Left lobe of liver (tissue), 2 donors: ENCODE measurements around the gene ZNF784. TPM values are rescaled to one million over a fixed set of nuclear protein-coding genes. Genes with fewer than 3 reads are reported as not detected.
A peak's percentile ranks its signal among the peaks of the same experiment; 100 is the strongest.

Experiments used
- ATAC-seq: fragments of 200-7000 bp; cut with Tn5 transposase; one replicate; pipeline ENCODE4 v1.9.1; 2020; ENCODE audit warnings: mild to moderate bottlenecking, moderate library complexity
- DNase-seq: peaks from one replicate; pipeline ENCODE4 v3.0.0-alpha.2; 2020; ENCODE audit warnings: low spot score
- total RNA-seq: library from RNA; stranded (reverse); gene quantifications from one replicate; pipeline ENCODE4 v1.2.1, GENCODE V29; 2021
- donor health status: DM: no; HTN: no; CAD: no; lungs with moderate emphysema.
- donor health status: DM: no; HTN: yes; CAD: no.

ZNF784 gene
- total RNA-seq, 1 donor from 2014 or later = 5.3 TPM

DNA sequence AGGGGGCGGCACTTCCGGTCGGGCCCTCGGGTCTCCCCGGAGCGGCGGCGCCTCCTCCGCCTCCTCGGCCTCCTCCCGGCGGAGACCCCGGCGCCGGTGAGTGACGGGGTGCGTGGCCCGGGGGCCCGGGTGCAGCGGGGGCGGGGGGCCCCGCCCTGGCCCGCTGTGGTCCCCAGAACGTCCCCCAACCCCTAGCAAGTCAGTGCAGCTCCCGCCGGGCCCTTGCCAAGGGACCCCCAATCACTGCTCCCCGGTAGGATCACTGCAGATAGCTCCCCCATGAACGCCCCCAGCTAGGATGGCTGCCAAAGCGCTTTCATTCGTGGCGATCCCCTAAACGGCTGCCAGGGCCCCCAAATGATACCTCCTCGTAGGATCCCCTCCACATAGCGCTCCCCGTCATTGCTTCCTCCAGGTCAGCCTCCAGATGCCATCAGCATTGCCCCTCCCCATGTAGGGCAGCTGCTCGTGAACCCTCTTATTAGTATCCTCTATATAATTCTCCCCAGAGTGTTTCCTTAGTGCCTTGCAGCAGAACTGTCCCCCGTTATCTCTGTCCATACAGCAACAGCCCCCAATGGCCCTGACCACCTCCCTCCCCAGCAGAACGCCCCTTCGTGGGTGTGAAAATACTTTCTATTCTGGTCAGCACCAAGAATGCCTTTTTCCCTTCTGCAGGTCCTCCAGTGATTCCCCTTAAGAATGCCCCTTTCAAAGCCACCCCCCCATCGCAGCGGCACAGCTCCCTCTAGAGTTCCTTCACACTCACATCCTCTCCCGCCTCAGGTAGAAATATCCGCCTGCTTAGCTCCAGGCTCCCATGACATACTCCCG is 18.5 kb downstream of the ZNF784 start, which contains the start of gene ZNF865:
Gene ZNF865, plus strand, starts transcription at position 11 of the 834 bp plus-strand sequence. CDS start 7,972 bp downstream, outside the sequence.
- peak; percentile 65 for ATAC-seq
- DNase-seq = peak; percentile 69

DNA sequence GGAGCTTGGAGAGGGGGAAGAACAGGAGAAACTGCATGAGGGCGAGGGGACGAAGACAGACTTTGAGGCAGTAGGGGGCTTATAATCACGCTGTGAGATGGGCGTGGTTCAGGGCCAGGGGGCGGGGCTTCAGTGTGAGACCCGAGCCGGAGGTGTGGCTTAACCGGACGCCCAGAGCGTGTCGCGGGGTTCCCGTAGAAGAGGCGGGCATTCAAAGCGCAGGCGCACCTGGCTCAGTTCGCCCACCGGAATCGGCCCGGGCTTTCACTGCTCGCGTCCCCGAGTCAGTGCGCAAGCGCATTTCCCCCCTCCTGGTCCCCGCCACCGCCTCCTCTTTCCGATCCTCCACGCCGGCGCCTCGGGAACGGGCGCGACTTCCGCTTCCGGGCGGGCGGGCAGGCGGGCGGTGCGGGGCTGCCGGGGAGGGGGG is 19.1 kb downstream of the ZNF784 start:
- ATAC-seq (peak; percentile 85), DNase-seq (peak; percentile 97)

DNA sequence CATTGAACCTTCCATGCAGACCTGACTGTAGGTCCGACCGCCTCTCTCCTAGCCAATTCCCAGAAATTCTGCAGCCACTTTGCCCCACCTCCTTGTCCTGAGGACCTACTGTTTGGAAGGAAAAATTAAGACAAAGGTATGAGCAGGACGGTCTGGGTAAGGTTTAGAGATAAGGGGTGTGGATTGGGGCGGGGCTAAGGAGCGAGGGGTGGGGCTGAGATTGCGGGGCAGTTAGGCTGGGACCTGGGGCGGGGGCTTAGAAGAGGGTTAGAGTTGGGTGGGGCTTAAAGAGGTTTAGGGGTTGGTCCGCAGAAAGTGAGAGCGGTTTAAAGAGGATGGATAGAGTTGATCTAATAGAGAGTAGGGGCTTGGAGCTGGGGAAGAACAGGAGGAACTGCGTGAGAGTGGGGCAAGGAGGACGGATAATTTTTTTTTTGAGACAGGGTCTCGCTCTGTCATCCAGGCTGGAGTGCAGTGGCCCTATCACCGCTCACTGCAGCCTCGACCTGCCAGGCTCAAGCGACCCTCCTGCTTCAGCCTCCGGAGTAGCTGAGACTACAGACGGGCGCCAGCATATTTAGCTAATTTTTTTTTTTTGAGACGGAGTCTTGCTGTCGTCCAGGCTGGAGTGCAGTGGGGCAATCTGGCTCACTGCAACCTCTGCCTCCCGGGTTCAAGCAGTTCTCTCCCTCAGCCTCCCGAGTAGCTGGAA is 20.6 kb downstream of the ZNF784 start:
- ATAC-seq = no peak

DNA sequence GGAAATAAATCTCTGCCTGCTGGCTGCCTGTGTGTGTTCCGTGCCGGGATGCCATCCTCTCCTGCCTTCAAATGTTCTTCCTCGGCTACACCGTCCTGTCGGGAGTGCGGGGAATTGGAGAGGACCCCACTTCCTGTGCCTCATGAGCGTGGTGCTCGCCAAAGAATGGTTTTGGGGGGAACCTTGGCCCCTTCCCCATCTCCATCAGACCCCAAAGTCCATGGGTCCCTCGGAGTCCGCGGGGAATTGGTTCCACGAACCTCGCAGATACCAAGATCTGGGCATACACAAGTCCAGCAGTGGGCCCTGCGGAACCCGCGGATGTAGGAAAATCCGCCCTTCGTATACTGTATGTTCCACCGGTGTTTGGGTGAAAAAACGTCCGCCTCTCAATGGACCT is 21.3 kb downstream of the ZNF784 start:
- ATAC-seq = no peak
- DNase-seq = no peak

More for the DNA sequence above, 20.6 kb downstream of the ZNF784 start:
- DNase-seq = no peak

DNA sequence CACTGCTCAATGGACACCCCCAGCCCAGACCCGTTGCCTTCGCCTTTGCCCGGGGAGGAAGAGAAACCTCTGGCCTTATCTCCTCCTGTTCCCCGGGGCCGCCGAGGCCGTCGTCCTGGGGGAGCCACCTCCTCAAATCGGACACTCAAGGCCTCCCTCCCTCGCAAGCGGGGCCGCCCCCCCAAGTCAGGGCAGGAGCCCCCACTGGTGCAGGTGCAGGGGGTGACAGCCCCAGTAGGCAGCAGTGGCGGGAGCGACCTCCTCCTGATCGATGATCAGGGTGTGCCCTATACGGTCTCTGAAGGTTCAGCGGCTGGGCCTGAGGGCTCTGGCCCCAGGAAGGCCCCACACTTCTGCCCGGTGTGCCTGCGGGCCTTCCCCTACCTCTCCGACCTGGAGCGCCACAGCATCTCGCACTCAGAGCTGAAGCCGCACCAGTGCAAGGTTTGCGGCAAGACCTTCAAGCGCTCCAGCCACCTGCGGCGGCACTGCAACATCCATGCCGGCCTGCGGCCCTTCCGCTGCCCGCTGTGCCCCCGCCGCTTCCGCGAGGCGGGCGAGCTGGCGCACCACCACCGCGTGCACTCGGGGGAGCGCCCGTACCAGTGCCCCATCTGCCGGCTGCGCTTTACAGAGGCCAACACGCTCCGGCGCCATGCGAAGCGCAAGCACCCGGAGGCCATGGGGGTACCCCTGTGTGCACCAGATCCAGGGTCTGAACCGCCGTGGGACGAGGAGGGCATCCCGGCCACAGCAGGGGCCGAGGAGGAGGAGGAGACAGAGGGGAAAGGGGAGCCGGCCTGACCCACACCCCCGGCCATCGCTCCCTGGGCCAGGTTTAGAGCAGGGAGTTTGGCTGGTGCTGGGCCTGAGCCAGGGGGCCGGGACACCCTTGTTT is 22.0 kb downstream of the ZNF784 start:
- ATAC-seq (no peak), DNase-seq (no peak)

DNA sequence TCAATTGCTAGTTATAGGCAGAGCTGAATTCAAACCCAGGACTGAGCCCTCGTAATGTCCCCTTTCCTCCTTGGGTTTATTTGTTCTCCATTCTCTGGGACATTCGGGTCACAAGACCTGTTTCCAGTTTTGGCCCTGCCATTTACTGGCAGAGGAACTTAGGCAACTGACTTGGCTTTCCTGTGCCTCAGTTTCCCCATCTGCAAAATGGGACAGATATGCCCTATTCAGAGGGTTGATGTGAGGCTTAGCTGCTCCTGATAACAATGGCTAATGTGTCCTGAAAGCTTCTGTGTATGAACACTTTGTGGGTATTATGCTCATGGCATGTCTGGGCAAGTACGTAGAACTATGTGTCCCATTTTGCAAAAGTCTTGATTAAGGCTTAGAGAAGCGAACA is 23.3 kb downstream of the ZNF784 start:
- ATAC-seq (no peak), DNase-seq (no peak)

DNA sequence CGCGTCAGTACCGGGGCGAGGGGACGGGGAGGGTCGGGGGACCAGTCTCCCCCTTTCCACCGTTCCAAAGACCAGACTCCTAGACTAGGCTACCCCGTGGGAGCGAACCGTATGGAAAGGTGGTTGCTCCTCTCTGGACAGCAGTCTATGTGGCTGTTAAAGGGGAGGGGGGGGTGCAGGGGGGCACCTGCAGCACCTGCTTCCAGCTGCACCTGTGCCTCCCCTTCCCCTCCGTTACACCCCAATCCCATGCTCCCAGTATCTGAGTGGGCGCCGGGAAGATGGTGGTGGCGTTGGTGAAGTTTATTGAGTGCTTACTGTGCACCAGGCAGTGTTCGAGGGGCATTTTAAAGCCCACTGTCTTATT is 23.7 kb downstream of the ZNF784 start:
- no peak for ATAC-seq
- no peak for DNase-seq

DNA sequence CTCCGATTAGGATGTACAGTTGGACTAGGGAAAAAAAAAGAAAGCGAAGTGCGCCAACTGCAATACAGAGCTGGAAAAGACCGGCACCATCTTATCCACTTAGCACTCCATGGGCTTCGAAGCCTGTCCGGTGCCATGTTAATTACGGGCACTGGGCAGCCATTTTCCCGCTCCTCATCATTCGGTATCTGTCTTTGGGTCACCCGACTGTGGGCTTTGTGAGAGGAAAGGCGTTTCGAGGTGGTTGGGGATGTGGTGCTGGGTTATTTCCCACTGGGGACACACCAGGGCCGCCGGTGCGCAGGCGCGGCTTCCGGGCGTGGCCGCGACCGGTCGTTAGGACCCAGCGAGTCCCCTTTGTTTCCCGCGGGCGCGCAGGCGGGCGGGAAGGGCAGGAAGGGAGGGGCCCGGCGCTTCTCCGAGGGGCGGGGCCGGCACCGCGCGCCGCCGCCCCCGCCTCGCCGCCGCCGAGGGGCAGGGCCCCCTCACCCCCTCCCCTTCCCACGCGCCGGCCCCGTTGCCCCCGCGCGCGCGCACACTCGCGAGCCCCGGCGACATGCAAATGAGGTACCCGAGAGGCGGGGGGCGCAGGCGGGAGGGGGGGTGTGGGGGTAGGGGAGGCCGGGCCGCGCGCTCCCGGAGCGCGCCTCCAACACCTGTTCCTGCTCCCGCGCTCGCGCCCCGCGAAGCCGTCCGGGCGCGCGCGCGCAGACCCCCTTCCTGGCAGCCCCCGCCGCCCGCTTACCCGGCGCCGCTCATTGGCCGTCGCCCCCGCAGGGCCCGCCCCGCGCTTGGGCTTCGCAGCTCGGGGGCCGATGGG is 24.3 kb downstream of the ZNF784 start, which contains the start of gene ZNF524:
Gene ZNF524, plus strand, starts transcription at position 447 of the 820 bp plus-strand sequence. CDS start 1,825 bp downstream, outside the sequence.
- peak; percentile 89 for DNase-seq
- ATAC-seq = peak; percentile 71

DNA sequence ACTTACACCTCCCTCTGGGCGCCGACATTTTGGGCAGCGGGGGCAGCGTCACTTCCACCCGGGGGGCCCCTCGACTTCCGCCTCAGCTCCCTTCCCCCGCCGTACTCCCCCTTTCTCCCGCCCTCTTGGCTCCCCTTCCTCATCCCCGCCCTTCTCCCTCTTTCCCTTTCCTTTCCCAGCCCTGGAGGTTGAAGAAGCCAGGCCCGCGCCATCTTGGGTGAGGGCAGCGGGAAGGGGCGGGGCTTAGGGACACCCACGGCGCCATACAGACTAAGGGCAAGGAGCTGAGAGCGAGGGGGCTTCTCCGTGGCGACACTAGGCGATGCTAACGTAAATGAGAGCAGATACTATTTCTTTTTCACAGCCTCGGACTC is 24.9 kb downstream of the ZNF784 start, which contains the start of gene FIZ1:
Gene FIZ1, minus strand, starts transcription at position 50 of the 374 bp plus-strand sequence. CDS start 1,652 bp downstream, outside the sequence.
- ATAC-seq = peak; percentile 86
- peak; percentile 99 for DNase-seq

DNA sequence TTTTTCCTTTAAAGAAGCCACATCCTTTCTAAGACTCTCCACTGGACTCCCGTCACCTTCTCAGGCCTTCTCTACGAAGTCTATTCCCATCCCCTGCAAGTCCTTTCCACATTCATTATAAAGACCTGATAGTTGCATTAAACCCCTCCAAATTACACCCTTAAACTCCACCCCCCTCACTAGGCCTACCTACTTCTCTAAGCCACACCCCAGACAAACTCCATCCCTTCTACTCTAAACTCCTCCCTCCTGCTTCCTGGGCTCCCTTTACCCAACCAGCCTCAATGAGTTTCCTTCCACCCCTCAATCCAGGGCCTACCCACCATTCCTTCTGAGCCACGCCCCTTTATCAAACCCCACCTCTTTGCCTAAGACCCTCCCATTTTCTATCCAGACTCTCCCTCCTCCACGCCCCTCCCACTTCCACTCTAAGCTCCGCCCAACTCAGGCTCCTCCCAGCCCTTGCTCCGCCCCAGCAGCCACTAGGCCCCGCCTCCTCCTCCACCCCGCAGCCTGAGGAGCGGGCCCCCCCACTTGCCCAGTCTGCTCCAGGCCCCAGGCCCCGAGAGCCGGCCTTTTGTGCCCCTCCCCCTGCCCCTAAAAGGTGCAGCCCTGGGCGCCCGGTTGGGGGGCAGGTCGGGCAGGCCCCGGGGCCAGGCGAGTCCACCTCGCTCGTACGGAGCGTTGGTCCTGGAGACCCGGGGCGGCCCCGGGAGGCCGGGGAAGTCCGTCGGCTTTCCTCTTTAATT is 25.5 kb downstream of the ZNF784 start:
- ATAC-seq = peak; percentile 82
- peak; percentile 93 for DNase-seq

DNA sequence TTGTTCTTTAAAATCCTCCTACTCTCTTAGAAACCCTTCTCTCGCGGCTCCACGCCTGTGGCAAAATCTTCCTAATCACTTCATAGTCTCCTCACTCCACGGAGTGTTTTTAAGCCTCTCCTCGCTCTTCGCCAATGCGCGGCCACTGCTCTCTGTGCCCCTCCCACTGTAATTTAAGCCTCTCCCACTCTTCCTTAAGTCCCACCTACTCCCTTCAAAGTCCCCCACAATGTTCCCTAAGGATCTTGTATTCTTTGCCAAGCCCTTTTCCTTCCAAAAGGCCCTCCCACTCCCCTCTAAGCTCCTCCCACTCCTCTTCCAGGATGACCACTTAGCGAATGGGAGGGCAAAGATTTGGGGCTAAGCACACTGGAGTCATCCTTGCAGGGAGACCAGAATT is 26.3 kb downstream of the ZNF784 start:
- ATAC-seq = no peak
- no peak for DNase-seq

DNA sequence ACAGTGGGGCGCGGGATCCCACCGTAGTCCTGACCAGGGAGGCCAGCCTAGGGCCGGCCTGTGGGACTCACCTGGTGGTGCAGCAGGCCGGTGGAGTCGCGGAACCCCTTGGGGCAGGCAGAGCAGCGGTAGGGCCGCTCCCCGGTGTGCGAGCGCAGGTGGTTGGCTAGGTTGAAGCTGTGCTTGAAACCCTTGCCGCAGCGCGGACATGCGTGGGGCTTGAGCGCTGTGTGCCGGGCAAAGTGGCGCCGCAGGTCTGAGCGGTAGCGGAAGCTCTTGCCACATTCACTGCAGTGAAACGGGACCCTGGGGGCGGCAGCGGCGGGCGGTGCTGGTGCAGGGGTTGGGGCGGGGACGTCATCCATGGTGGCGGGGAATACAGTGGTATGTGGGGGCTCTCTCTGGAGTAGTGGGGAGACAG is 26.9 kb downstream of the ZNF784 start:
- DNase-seq (no peak), ATAC-seq (no peak)

DNA sequence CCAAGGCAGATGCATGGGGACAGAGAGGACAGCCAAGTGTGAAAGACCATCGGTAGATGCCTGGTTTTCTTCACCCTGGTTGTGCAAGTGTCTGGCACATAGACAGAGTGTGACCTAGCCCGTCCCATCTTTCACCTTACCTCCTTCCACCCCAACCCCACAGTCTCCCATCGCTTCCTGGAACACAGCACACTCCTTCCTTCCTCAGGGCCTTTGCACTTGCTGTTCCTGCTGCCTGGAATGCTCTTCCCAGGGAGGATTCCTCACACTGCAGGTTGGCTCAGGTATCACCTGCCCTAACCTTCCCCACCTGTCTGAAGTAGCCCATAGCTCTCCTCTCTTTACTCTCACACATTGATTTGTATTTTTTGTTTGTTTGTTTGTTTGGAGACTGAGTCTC is 28.1 kb downstream of the ZNF784 start:
- no peak for DNase-seq
- no peak for ATAC-seq

DNA sequence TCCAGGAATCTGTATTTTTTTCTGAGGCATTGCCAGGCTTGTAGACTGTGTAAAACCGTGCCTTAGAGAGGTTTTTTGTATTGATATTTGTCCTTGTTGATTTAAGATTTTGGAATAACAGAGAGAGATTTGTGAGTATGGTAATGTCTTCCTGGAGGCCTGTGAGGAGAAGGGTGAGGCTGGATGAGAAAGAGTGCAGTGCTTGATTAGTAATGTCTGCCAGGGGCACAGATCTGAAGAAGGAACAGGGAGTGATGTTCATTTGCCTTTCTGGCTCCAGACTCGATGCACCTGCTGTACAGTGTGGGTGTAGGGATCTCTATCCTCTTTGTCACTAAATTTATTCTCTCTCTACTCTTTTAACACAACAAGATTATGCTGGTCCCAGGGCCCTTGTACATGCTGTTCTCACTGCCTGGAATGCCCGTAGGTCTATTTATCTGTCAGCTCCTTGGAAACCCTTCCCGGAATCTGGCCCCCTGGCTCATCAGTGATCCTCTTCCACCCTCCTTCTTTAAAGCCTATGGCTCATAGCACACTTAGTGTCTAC is 29.3 kb downstream of the ZNF784 start:
- DNase-seq (no peak), ATAC-seq (no peak)

DNA sequence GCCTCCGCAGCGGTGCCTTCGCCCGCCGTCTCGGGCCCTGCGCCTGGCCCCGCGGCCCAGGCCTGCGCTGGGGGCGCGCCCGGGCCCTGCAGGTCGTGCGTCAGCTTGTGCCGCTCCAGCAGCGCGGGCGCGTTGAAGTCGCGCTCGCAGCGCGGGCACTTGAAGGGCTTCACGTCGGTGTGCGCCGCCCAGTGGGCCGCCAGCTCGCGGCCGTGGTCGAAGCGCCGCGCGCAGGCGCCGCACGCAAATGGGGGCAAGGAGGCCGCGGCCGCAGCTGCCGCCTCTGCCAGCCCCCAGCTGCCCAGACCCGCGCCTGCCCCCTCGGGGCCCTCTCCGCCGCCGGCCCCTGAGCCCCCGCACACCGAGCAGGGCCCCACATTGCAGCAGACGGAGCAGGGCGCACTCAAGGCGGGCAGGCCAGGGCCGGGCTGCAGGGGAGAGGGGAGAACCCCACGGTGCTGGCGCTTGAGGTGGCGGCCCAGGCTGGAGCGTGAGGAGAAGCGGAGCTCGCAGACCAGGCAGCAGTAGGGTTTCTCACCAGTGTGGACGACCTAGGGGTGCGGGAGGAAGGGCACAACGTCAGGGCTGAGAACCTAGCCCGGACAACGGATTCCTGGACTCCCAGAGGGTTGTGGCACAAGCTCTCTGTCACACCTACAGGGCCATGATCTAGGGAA is 31.1 kb downstream of the ZNF784 start:
- ATAC-seq (no peak), DNase-seq (no peak)

DNA sequence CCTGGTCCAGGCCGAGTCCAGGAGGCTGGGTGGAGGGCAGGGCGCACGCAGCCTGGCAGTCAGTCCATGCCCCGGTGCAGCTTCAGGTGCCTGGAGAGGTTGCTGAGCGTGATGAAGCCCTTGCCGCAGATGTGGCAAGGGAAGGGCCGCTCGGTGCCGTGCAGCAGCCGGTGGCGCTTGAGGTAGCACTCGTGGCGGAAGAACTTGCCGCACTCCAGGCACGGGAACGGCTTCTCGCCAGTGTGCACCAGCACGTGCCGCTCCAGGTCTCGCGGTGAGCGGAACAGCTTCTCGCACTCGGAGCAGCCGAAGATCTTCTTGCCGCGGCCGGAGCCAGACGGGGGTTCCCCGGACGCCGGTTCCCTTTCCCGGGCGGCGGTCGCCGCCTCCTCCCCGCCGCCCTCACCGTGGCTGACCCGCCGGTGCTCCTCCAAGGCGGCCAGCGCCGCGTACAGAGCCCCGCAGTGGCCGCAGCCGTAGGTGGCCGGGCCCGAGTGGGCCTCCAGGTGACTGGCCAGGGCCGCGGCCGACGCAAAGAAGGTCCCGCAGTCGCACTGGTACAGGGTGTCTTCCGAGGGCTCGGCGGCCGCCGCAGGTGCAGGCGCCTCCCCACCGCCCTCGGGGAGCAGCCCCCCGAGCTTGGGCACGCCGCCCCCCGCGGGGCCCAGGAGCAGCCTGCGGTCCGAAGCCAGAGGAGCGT is 31.8 kb downstream of the ZNF784 start:
- no peak for ATAC-seq
- DNase-seq = no peak

DNA sequence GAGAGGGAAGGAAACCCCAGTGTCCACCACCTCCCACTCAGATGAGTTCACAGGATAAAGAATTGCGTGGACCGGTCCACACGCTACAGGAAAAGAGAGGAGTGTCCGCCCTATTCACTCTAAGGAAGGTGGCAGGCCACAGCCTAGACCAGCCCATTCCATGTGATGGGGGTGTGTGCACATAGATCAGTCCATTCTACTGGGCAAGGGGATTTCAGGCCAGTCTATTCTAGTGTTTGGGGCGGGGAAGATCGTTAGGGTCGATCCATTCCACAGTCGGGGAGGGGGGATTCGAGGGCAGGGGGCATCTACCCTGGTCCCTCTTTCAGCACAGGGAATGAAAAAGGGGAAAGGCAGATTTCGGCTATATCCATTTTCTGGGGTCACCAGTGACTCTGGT is 32.8 kb downstream of the ZNF784 start:
- ATAC-seq (no peak), DNase-seq (no peak)

DNA sequence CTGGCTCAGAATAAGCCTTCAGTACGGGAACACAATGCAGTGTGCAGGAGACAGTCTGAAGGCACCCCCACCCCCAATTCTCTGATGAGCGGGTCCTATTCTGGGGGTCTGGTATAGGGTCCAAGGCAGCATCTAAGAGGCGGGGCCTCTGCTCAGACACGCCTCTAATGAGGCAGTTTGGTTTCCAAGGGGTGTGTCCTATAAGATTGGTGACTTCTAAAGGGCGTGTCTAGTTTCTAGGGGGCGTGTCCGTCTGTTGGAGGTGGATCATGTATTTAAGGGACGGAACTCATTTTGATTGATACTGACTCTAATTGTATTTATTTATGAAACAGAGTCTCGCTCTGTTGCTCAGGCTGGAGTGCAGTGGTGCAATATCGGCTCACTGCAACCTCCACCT is 33.7 kb downstream of the ZNF784 start:
- DNase-seq (no peak), ATAC-seq (no peak)
